HL-60/S4 treated with phorbol 12-myristate 13-acetate at 8.2 ng/mL for 4 days and 3 days (cell line): ENCODE data around the gene TTC39B.

Experiments used
- in situ Hi-C: fragments of 300-500 bp; cut with MboI; formaldehyde crosslinking; loops from 2 replicates; pipeline ENCODE4 v1.15.0; 2022; ENCODE audit warnings: low sequenced_read_pairs

Gene TTC39B

DNA sequence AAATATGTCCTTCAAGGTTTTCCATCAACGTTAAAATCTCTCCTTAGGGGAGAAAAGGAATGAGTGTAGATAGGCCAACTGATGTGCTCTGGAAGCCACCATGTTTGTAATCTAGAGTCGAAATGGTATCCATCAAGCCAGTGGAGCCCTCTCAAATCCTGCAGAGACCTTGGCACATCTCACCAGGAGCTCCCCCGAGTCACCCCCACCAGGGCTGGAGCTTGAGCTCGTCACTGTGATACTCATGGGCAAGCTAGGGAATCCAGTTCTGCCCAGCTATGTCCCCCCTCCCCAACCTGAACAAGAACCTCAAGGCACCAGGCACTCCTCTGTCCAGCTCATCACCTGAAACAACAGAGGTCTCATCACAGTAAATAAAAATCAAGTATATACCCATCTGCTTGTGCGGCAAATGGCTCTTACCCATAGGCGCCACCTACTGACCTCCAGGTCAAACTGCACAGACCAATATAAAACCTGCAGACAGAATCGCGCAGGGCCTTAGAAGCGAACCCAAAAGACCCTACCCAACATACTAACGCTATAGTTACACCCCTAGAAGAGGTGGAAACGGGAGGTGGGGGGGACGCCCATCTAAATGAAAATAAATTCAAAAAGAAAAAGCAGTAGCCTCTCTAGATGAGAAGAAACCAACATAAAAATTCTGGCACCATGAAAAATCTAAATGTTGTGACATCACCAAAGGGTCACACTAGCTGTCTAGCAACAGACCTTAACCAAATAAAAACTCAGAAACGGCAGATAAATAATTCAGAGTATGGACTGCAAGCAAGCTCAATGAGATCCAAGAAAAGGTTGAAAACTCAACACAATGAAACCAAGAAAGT lies 75.0 kb downstream of the TTC39B start:
- in situ Hi-C loops: no loop called here

GRCh38 chr9:15229409-15229808 lies 77.6 kb downstream of the TTC39B start:
- in situ Hi-C loops: no loop called here

- in situ Hi-C loops: no loop called here
Measured at GRCh38 chr9:15227491-15227890, 79.5 kb downstream of the TTC39B start.

GRCh38 chr9:15225564-15226126 lies 81.4 kb downstream of the TTC39B start:
- in situ Hi-C loops: no loop called here

- in situ Hi-C loops: no loop called here
Measured at GRCh38 chr9:15222313-15222712, 84.7 kb downstream of the TTC39B start.

- in situ Hi-C loops: no loop called here
Measured at GRCh38 chr9:15221746-15222145, 85.3 kb downstream of the TTC39B start.

DNA sequence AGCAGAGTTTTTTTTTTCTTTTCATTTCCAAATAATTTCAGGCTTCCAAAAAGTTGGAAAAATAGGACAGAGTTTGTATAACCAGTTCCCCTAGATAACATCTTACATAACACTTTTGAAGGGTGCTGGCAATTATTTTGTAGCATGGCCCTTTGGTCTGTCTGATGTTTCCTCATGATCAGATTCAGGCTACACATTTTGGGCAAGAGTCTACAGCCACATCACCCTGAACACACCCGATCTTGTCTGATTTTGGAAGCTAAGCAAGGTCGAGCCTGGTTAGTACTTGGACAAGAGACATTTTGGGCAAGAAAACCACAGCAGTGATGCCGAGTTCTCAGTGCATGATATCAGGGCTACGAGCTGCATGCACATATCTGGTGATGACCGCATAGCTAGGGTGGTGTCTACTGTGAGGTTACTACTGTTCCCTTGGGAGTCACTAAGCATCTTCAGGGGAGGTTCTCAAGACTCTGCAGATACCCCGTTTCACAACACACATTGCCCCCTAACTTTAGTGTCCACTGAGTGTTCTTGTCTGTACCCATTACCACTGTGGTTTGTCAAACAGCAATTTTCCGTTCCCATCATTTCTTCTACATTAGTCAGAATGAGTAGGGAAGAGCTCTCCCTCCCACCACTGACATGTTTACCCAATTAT lies 86.2 kb downstream of the TTC39B start:
- in situ Hi-C loops: no loop called here

- in situ Hi-C loops: no loop called here
Measured at GRCh38 chr9:15219546-15219945, 87.5 kb downstream of the TTC39B start.

GRCh38 chr9:15218994-15219393 lies 88.0 kb downstream of the TTC39B start:
- in situ Hi-C loops: no loop called here

GRCh38 chr9:15213249-15213648 lies 93.8 kb downstream of the TTC39B start:
- in situ Hi-C loops: no loop called here

DNA sequence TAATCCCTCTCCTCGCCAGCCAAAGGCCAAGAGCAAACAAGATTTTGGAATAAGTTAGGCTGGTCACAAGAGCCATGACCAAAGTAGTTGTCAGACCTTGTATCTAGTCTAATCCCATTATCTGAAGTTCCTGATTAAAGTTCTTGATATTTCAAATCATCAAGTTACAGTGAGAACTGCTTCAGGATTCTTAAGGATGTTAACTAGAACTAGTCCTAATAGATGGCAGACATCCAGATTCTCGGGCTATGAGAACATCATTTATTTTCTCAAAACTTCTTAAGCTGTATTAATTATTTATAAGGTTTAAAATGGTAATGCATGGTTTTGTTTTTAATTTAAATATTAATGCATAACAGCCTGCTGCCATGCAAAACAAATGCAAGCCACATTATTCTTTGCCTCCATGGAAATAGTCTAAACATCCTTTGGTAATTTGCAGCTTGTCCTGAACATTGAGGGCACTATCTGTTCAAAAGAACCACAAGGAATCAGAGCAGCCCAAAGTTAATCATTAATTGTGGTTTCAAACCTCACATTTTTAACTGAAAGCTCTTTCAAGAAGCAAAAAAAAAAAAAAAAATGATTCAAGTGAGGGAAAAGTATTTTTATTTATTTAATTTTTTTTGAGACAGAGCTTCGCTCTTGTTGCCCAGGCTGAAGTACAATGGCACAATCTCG lies 95.1 kb downstream of the TTC39B start:
- in situ Hi-C loops: no loop called here

DNA sequence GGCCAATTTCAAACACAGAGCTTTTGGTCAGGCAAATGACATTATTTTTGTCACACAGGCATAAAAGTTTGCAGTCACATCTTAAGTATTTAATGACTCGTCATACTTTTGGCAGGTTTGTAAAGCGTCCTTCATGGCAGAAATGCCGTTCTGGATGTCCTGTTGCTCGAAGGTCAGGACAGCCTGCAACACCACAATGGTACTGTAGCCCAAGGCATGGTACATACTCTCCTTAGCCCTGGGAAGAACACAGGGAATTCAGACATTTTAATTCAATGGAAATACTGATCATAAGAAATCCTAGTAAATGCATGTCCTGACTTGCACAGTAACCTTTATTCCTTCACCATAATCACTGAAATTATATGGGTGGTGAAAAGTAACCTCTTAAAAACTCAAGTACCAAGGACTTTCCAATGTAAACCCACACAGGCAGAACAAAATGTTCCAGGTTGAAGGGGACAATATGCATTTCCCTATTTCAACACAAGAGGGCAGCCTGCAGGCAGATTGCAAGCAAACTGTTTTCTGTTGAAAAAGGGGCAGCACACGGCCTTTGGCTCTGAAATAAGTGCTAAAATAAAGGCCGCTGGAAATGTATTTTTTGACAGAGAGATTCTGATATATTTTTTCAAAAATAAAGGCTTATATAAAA lies 95.7 kb downstream of the TTC39B start:
- in situ Hi-C loops: no loop called here

- in situ Hi-C loops: no loop called here
Measured at GRCh38 chr9:15206903-15207696, 99.9 kb downstream of the TTC39B start.

- in situ Hi-C loops: no loop called here
Measured at GRCh38 chr9:15205632-15206420, 101.2 kb downstream of the TTC39B start.

DNA sequence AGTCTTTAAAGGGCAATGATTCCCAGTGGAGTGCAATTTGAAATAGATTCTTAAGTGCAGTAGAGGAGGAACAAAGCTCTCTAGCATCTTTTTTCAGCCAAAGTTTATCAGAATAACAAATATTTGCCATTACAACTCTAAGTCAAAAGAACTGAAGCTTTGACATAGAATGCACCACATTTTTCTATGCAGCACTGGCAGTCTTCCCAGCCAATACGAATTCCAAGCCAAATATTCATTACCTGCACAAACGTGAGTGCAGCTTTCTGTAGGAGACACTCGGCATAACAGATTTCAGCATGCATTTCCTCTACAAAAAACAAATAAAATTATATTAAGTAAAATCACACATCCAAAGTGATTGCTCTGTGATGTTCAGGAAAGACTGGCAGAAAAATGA lies 103.4 kb downstream of the TTC39B start:
- in situ Hi-C loops: no loop called here

- in situ Hi-C loops: no loop called here
Measured at GRCh38 chr9:15200111-15200510, 106.9 kb downstream of the TTC39B start.

DNA sequence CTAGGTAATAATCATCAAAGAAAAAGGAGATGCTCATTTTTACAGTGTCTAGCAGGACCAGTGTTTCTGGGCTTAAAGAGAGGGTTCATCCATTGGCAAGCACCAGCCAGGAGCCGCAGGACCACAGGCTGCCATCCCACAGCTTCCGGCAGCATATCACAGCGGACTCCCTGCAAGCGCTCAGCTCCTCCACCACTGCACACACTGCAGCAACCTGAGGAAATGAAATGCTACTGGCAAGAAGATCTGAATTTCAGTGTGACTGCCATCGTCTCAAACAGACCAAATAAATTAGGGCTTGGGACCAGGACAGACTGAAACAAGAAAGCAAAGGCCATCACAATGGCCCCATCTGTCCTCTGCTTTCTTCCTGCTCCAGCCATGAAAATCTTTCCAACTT lies 114.2 kb downstream of the TTC39B start:
- in situ Hi-C loops: no loop called here

GRCh38 chr9:15191378-15191777 lies 115.6 kb downstream of the TTC39B start:
- in situ Hi-C loops: no loop called here

DNA sequence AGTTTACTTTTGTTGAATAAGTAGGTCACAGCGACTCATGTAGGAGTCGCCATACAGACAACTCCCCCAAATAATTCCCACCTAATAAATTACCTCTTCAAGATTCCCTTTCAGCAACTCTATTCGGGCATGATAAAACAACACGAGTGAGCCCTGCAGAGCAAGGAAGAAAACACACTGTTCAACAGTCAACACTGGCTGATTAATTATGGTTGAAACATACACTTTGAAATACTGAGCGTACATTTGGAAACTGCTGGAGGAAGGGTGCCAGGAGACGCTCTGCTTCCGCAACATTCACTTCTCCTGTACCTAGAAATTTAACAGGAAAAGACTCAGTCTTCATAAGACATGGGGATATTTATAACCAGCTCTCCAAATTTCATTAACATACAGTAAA lies 117.5 kb downstream of the TTC39B start:
- in situ Hi-C loops: no loop called here
